DMS79 (cell line): Measurements from ENCODE around the gene TSEN34.
A peak's percentile ranks its signal among the peaks of the same experiment; 100 is the strongest.

Source experiments
- DNase-seq: peaks from one replicate; lab custom pipeline; 2025; lab: John Stamatoyannopoulos, UW

Gene TSEN34

DNA sequence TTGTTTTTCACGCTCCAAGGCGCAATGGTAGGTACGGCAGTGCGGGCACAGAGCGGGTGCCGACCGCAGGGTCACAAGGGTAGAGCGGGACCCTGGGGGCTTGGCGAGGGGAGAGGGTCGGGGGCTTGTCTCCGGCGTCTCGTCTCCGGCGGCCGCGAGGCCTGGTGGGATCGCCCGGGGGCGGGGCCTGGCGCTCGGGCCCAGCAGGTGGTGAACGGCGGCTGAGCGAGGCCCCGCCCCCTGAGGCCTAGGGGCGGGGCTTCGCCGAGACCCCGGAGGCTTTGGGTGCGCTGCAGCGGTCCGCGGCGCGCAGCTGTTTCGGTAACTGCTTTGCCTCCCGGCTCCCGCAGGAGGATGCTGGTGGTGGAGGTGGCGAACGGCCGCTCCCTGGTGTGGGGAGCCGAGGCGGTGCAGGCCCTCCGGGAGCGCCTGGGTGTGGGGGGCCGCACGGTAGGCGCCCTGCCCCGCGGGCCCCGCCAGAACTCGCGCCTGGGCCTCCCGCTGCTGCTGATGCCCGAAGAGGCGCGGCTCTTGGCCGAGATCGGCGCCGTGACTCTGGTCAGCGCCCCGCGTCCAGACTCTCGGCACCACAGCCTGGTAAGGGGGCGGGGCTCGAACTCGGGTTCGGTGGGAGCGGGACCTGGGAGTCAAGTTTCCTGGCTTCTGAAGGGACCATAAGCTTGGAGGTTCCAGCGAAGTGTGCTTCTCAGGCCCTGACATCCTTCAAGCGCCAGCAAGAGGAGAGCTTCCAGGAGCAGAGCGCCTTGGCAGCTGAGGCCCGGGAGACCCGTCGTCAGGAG is at the start of gene TSEN34:
TSS of gene TSEN34 (plus strand) at position 298 of the 800 bp plus-strand sequence. CDS start at position 355, 57 bp downstream.
- peak; percentile 69 for DNase-seq

DNA sequence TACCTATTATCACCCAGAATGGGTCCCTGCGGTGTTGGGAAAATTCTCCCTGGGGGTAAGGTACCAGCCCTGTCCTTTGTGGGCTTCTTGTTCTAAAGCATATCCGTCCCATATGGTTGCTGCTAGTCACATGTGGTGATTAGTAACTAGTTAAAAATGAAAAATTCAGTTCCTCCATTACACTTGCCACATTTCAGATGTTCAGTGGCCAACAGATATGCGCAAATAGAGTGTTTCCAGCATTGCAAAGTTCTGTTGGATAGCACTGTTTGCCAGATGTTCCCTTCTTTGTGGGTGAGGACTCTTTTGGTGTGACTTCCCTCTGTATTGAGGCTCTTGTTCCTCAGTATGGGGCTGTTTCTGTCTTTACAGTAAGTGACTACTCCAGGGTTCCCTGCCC is 49.8 kb upstream of the TSEN34 start:
- no peak for DNase-seq

GRCh38 chr19:54142166-54142780 is 48.8 kb upstream of the TSEN34 start:
- no peak for DNase-seq

DNA sequence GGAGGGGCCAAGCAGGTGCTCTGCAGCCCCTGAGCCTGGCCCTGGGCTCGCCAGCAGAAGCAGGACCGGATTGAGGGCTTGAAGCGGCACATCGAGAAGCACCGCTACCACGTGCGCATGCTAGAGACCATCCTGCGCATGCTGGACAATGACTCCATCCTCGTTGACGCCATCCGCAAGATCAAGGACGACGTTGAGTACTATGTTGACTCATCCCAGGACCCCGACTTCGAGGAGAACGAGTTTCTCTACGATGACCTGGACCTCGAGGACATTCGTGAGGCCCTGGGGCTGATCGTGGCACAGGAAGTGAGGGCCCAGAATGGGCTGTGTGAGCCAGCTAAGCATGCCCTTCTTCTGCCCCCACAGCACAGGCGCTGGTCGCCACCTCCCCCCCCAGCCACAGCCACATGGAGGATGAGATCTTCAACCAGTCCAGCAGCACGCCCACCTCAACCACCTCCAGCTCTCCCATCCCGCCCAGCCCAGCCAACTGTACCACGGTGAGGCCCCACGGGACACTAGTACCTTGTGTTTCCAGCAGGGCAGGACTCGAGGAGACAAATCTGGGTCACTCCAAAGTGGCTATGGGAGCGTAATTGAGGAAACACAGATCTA is 45.5 kb upstream of the TSEN34 start:
- DNase-seq = no peak

DNA sequence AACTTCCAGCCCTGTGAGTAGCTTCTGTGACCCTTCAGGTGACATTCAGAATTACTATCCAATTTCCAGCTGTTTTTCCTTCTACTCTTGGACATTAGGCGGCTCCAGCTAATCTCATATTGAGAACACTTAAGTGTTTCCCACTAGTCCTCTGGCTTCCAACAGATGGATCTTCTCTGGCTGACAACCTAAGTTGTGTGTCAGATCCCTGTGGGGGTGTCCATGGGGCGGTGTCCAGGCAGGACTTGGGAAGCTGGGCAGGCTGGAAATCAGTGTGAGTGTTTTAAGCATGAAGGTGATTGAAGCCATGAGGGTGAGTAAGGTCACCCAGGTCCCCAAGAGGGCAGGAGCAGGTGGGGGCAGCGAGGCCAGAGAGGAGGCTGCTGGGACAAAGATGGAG is 43.4 kb upstream of the TSEN34 start:
- no peak for DNase-seq

DNA sequence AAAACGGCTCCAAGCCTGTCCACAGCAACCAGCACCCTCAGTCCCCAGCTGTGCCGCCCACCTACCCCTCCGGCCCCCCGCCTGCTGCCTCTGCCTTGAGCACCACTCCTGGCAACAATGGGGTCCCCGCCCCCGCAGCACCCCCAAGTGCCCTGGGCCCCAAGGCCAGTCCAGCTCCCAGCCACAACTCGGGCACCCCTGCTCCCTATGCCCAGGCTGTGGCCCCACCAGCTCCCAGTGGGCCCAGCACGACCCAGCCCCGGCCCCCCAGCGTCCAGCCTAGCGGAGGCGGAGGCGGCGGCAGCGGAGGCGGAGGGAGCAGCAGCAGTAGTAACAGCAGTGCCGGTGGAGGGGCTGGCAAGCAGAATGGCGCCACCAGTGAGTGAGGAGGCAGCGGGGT is 43.0 kb upstream of the TSEN34 start:
- DNase-seq = no peak

DNA sequence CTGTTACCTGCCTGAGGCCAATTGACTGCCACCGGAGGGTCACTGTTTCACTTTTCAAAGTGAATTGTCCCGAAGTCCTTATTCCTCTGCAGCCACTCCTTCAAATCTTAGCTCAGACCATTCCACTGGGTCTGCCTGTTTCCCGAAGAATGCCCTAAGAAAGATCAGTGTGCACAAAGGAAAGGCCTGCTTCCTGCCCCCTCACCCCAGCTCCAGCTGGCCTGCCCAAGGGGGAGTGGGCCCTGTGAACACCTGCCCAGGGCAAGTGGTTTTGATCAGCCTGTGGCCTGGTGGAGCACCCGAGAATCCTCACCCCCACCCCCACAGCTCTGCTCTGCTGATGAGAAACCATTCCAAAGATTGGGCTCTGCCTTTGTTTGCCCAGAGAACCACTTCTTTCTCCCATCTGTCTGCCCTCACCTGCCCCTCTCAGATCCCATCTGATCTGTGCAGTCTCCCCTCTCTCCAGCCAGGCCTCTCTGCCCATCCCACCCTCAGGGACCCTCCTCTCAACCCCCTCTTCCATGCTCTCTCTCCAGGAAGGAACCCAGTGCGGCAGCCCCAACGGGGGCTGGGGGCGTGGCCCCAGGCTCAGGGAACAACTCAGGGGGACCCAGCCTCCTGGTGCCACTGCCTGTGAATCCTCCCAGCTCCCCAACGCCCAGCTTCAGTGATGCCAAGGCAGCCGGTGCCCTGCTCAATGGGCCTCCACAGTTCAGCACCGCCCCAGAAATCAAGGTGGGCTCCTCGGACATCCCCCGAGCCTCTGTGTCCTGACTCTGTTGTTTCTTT is 41.9 kb upstream of the TSEN34 start:
- DNase-seq = no peak

- no peak for DNase-seq
These were observed 39.6 kb upstream of the TSEN34 start for GRCh38 chr19:54151362-54152035.

GRCh38 chr19:54152267-54152666 is 38.8 kb upstream of the TSEN34 start:
- DNase-seq = no peak

GRCh38 chr19:54152878-54153524 is 38.1 kb upstream of the TSEN34 start:
- no peak for DNase-seq

GRCh38 chr19:54153731-54154326 is 37.3 kb upstream of the TSEN34 start:
- DNase-seq = no peak

GRCh38 chr19:54154603-54155345 is 36.3 kb upstream of the TSEN34 start:
- DNase-seq = no peak

DNA sequence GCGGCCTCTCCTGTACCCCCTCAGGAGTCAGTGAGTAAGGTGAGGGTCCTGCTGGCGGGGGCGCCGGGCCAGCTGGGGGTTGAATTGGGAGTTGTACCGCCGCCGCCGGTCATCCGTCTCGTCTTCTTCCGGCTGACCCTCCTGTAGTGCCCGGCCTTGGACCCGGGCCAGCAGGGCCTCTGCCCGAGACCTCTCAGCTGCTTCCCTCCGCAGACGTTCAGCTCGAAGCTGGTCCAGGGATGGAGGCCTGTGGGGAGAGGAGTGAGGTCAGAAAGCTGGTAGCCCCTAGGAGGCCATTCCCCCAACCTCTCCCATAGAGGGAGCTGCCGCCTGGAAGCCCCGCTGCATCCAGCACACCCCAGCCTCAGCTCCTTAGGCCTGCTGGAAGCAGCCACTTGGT is 35.4 kb upstream of the TSEN34 start:
- no peak for DNase-seq

- DNase-seq = no peak
These were observed 34.6 kb upstream of the TSEN34 start for GRCh38 chr19:54156490-54156889.

DNA sequence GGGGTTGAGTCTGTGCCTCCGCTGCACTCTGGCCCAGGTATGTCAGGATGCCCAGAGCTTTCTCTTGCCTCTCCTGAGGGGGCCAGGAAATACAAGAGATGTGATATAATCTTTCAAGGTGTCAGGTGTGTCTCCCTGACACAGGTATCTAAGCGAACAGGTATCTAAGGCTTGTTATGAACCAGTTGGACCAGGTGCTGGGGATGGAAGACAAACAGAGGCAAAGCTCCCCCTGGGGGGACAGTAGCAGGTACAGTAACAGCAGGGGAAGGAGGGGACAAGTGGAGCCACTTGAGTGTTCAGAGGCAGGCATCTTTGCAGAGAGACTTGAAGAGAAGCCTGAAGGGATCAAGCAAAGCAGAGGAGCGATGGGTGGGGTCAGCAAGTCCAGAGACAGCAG is 34.2 kb upstream of the TSEN34 start:
- no peak for DNase-seq

DNA sequence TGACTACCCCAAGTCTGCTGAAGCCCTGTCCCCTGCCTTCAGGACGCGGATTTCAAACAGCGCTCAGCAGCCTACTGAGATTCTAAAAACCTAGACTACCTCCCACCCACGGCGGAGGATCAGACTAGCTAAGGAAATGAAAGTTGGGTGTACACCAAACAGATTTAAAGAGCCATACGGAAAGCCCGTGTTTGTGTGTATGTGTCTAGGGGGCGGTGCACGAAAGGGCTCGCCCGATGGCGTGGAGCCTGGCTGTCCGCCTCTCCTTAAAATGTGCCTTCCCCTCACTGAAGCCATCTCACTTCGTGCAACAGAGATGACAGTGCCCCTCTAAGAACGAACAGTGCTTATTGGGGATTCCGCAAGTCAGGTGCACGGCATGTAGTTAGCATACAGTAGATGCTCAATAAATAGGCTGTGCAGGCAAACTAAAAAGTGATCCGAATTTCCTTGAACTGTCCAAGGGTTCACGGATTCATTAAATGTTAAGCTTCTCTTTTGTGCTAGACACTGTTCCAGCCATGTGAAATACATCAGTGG is 32.2 kb upstream of the TSEN34 start:
- DNase-seq = no peak

DNA sequence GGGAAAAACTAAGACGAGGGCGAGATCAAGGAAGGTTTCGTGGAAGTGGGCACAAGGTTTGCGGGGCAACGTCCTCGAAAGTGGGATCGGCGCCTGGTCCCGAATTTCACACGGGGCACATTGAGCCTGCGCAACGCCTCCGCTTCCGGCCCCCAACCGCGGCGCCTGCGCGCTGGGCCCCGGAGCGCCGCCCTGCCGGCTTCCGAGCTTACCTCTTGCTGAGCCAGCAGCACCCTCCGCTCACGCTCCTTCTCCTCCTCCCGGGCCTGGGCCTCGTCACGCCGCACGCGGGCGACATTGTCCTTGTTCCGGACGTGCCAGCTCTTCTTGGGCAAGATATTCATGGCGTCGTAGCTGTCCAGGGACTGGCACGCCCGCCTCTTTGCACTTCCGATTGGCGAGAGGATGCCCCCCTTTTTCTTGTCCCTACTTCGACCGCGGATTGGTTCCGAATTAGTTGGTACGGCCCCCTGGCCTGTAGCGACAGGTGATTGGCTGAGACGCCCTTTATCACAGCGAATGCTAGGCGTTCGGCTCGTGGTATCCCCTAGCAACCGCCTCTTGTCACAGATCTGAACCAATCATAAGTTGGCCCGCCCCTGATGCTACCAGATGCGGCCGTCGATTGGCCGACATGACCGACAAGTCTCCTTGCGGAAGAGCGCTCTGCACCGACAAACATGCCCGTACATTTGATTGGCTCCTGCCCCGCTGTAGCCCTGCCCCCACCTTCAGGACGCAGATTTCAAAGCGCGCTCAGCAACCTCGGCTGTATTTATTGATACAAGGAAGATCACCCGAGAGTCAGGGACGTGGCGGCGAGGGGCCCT is 31.5 kb upstream of the TSEN34 start, which contains the start of gene LENG1:
TSS of gene LENG1 (minus strand) at position 370 of the 830 bp plus-strand sequence. CDS start at position 344, 26 bp downstream.
- DNase-seq = peak; percentile 100

DNA sequence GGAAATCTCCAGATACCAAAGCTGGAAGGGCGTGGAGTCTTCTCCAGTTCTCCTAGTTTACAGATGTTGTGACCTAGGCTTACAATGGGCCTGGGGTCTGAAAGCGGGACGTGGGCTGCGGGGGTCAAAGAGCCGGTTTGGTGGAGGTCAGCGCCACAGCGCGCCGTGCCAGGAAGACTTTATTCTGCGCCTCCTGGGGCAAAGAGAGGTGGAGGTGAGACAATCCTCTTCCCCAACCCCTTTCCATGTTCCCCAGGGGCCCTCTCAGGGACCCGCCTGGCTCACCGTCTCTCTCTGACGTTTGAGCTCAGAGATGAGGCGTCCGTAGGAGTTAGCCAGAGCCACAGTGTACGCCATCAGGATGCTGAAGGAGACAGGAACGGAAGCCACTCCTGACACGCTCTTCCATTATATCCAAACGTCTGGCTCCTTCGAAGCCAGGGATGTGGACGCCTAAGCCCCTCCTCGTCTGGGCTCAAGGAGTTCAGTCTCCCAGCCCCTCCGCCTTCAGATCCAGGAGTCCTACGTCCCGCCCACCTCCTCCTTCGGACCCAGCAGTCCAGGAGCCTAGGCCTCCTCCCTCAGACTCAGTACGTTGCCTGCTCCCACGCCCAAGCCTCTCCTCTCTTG is 30.8 kb upstream of the TSEN34 start:
- DNase-seq = peak; percentile 74
